Endometrial microvascular endothelial cells (primary cell): Measurements from ENCODE around the gene RPS21. TPM values are rescaled to one million over a fixed set of nuclear protein-coding genes. Genes with fewer than 3 reads are reported as not detected.

ENCODE experiments used
- in situ Hi-C: cut with HindIII; loops from 2 replicates; pipeline ENCODE4 v1.10.0; 2017; ENCODE audit warnings: low sequenced_read_pairs, low pct_unique_long_range_greater_than_20kb; ENCODE audit errors: inconsistent ontology term
- total RNA-seq: library from RNA; depleted of rRNA; stranded (reverse); fragments of >200 nt; gene quantifications from one replicate; pipeline ENCODE4 v1.2.3, GENCODE V29; 2015; ENCODE audit errors: inconsistent ontology term

RPS21 gene
- total RNA-seq, 1 donor from 2014 or later: 2,359 TPM

DNA sequence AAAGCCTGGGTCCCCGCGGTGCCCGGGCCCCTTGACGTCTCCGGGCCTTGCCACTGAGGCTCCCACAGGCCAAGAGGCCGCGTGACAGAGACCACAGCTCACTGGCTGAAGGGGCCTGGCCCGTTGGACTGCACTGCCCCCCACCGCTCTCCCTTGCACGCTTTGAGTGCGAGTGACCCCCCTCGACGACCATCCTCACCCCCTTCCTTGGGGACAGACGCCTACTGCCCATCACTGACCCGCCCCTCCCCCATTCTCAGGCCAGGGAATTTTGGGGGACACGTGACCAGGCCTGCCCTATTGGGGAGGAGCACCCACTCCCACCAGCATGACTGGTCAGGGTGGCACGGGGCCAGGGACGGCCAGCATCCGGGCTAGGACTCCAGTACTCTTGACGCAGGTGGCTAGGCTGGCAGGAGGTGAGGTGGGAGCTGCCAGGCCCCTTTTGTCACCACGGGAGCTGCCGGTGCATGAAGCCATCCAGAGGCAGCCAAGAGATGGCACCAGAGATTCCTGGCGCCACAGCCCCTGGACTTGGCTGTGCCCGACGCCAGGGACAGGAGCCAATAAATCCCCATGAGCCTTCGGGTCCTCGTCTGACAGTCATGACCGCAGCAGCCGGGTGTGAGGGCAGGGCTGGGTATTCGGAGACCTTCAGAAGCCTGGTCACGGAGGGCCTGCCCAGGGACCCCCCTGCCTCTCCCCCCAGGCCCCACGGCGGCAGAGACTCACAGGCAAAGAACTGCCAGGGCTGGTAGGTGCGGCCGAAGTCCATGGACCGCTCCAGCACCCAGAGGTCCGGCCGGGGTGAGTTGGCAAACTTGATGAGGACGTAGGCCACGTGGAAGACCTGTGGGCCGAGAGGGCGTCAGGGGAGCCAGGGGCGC, 34.3 kb upstream of the RPS21 start:
- in situ Hi-C loops: no loop called here

GRCh38 chr20:62353289-62354030, 33.4 kb upstream of the RPS21 start:
- in situ Hi-C loops: no loop called here

DNA sequence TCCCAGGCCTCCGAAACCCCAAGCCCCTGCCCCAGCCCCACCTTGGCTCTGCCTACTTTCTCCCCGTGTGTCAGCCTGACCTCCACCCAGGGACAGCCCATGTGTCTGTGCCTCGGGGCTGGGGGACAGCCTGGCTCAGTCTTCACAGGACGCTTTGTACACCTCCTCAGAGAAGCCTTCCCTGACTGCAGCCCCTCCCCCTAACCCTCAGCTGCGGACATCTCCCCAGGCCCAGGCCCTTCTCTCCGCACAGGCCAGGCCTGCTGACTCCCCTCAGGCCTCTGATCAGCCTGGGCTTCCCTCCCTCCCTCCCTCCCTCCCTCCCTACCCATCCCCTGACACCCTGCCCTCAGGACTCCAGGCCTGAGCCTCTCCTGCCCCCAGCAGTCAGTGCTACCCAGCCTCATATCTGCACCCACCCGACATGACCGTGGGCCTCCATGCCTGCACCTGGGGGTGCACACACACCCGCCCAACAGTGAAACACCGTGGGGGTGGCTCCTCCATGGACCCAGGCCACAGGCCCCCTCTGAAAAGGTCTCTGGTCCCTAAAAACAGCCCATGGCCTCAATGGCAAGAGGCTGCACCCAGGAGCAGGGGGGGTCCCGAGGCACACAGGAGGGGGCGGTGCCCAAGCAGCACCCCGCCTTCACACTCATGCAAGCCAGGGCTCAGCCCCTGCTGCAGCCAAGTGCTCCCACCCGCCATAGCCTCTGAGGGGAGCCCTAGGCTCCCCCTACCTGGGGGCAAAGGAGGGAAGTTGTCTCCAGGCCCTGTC, 32.7 kb upstream of the RPS21 start:
- in situ Hi-C loops: no loop called here

- in situ Hi-C loops: no loop called here
Measured at GRCh38 chr20:62354811-62355341, 32.0 kb upstream of the RPS21 start.

- in situ Hi-C loops: no loop called here
Measured at GRCh38 chr20:62355516-62355877, 31.4 kb upstream of the RPS21 start.

GRCh38 chr20:62355878-62356588, 30.9 kb upstream of the RPS21 start:
- in situ Hi-C loops: no loop called here

DNA sequence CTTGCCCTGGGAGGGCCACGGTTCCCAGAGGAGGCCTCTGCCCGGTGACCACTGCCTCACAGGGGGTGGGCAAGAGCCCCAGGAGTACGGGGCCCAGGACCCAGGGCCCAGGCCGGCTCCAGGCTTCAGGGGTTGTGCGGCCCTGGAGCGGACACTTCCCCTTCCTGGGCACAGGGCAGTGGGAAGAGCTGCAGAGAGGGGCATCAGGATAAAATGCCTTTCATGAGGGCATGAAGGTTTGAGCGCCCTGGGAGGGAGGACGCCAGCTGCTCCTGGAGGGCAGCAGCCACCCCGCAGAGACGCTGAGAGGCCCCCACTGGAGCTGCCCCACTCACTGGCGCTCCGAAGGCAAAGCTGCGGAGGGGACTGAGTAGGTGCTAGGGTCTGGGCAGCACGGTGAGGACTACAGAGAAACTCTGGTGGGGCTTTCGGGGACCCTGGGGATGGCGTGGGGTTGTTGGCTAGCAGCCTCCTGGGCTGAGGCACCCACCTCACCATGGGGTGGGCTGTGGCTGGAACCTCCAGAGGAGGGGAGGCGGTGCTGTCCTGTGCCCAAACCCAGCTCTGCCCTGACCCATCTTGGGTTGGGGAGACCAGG, 30.2 kb upstream of the RPS21 start:
- in situ Hi-C loops: no loop called here

GRCh38 chr20:62357187-62357667, 29.7 kb upstream of the RPS21 start:
- in situ Hi-C loops: no loop called here

- in situ Hi-C loops: no loop called here
Measured at GRCh38 chr20:62357681-62358080, 29.2 kb upstream of the RPS21 start.

GRCh38 chr20:62358171-62359042, 28.5 kb upstream of the RPS21 start:
- in situ Hi-C loops: no loop called here

GRCh38 chr20:62359043-62359490, 27.8 kb upstream of the RPS21 start:
- in situ Hi-C loops: no loop called here

- in situ Hi-C loops: no loop called here
Measured at GRCh38 chr20:62359491-62360121, 27.3 kb upstream of the RPS21 start.

DNA sequence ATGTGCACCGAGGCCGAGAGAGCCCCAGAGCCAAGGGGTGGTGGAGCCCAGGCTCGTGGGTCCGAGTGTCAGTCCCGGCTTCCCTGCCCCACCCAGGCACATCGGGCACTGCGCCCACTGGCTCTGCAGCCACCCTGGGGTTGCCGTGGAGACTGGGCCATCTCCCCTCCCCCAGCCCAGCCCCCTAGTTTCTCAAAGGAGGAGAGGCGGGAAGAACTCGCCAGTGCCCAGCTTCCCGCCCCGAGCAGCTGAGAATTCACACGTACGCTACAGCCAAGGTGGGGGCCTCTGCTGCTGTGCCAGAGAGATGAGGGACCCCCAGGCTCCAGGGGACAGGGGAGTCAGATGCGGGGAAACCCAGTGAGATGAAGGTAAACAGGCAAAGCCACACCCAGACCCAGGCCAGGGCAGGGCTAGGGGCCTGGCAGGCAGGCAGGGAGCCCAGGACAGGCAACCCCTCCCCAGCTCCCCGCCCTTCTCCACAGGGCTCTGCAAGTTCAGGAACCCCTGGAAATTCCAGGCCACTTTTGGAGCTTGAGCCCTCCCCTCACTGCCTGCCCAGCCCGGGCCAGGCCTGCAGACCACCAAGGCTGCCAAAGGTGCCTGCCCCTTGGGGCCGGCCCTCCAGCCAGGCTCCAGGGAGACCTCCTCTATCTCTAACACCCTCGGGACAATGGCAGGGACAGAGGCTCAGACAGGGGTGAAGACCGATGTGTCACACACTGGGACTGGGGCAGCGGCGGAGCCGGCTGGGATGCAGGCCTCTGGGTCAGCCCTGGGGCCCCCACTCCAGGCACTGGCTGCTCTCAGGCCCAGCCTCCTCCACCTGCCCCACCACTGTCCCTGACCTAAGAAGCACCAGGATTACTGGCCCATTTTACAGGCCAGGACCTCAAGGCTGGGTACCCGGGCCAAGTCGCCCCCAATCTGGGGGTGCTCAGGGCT, 25.8 kb upstream of the RPS21 start:
- in situ Hi-C loops: no loop called here

GRCh38 chr20:62361799-62362589, 24.9 kb upstream of the RPS21 start:
- in situ Hi-C loops: no loop called here

- in situ Hi-C loops: no loop called here
Measured at GRCh38 chr20:62362590-62362940, 24.3 kb upstream of the RPS21 start.
